Raji (cell line): ENCODE results near the gene ZNF516.

Source experiments
- POLR2A ChIP-seq: IDR thresholded peaks from 2 replicates; pipeline ENCODE4 v1.6.1; 2011; ENCODE audit warnings: low read depth, low read length, control low read depth; ENCODE audit not compliant: insufficient read depth

ZNF516 gene

GRCh38 chr18:76391038-76391437 lies 104.0 kb downstream of the ZNF516 start:
- TF ChIP-seq POLR2A = no peak

GRCh38 chr18:76390452-76391035 lies 104.5 kb downstream of the ZNF516 start:
- no peak for TF ChIP-seq POLR2A

GRCh38 chr18:76389716-76390115 lies 105.3 kb downstream of the ZNF516 start:
- no peak for TF ChIP-seq POLR2A

GRCh38 chr18:76388891-76389423 lies 106.1 kb downstream of the ZNF516 start:
- no peak for TF ChIP-seq POLR2A

GRCh38 chr18:76388261-76388660 lies 106.8 kb downstream of the ZNF516 start:
- no peak for TF ChIP-seq POLR2A

GRCh38 chr18:76387608-76388007 lies 107.4 kb downstream of the ZNF516 start:
- TF ChIP-seq POLR2A = no peak

- TF ChIP-seq POLR2A = no peak
Measured at GRCh38 chr18:76386886-76387285, 108.2 kb downstream of the ZNF516 start.

- no peak for TF ChIP-seq POLR2A
Measured at GRCh38 chr18:76386071-76386470, 109.0 kb downstream of the ZNF516 start.

GRCh38 chr18:76385681-76385975 lies 109.4 kb downstream of the ZNF516 start:
- TF ChIP-seq POLR2A = no peak

GRCh38 chr18:76384861-76385680 lies 110.0 kb downstream of the ZNF516 start:
- no peak for TF ChIP-seq POLR2A

GRCh38 chr18:76384114-76384790 lies 110.8 kb downstream of the ZNF516 start:
- no peak for TF ChIP-seq POLR2A

GRCh38 chr18:76383636-76384035 lies 111.4 kb downstream of the ZNF516 start:
- no peak for TF ChIP-seq POLR2A

GRCh38 chr18:76382275-76382674 lies 112.8 kb downstream of the ZNF516 start:
- no peak for TF ChIP-seq POLR2A

- no peak for TF ChIP-seq POLR2A
Measured at GRCh38 chr18:76380791-76381405, 114.1 kb downstream of the ZNF516 start.

GRCh38 chr18:76380127-76380729 lies 114.8 kb downstream of the ZNF516 start:
- no peak for TF ChIP-seq POLR2A
